OCI-LY7 (cell line): Measurements from ENCODE around the gene SLC37A1. TPM values are rescaled to one million over a fixed set of nuclear protein-coding genes. Genes with fewer than 3 reads are reported as not detected.

Experiments used
- BruUV-seq: library from RNA; stranded (reverse); fragments of 400-500 nt; replicated peaks from 2 replicates; lab custom pipeline; 2021; lab: Mats Ljungman, UMichigan
- CTCF ChIA-PET: fragments of 300-600 bp; sonication (Branson Sonifier 250); formaldehyde crosslinking; loops from one replicate; lab custom pipeline; 2022; ENCODE audit warnings: antibody characterized with exemption; ENCODE audit not compliant: unreplicated experiment; lab: Charles Lee
- POLR2A ChIA-PET: fragments of 300-600 bp; sonication (Branson Sonifier 250); formaldehyde crosslinking; loops from one replicate; lab custom pipeline; 2022; ENCODE audit warnings: antibody characterized with exemption; lab: Charles Lee
- DNase-seq: peaks from one replicate; pipeline ENCODE4 v3.0.0-alpha.2; 2015; ENCODE audit warnings: low spot score
- H2AFZ ChIP-seq: fragments of 200-600 bp; sonication (generic), shearing (Covaris generic); 2 replicates; pipeline ENCODE4 v1.6.1; 2014; ENCODE audit warnings: mild to moderate bottlenecking, antibody characterized with exemption, low read length, moderate library complexity
- H3K27ac ChIP-seq: fragments of 200-600 bp; sonication (generic); 2 replicates; pipeline ENCODE4 v1.5.1; 2014; ENCODE audit warnings: mixed run types, low read depth, mild to moderate bottlenecking, moderate library complexity, low read length, inconsistent platforms; ENCODE audit not compliant: poor library complexity, severe bottlenecking
- H3K36me3 ChIP-seq: fragments of 200-600 bp; sonication (generic); 2 replicates; pipeline ENCODE4 v1.6.1; 2014; ENCODE audit warnings: mild to moderate bottlenecking, antibody characterized with exemption, low read length, moderate library complexity, mixed read lengths; ENCODE audit not compliant: insufficient read depth
- H3K4me1 ChIP-seq: fragments of 200-600 bp; sonication (generic); 2 replicates; pipeline ENCODE4 v1.5.1; 2014; ENCODE audit warnings: mild to moderate bottlenecking, low read length; ENCODE audit not compliant: insufficient read depth, poor library complexity, severe bottlenecking
- H3K4me2 ChIP-seq: fragments of 200-600 bp; sonication (generic); 2 replicates; pipeline ENCODE4 v1.6.1; 2014; ENCODE audit warnings: mild to moderate bottlenecking, low read length
- H3K4me3 ChIP-seq: fragments of 200-600 bp; sonication (generic); 2 replicates; pipeline ENCODE4 v1.5.1; 2014; ENCODE audit warnings: mild to moderate bottlenecking, low read depth, low read length; ENCODE audit not compliant: poor library complexity, severe bottlenecking
- H3K79me2 ChIP-seq: fragments of 200-600 bp; sonication (generic); 2 replicates; pipeline ENCODE4 v1.6.1; 2016; ENCODE audit warnings: low read depth, mild to moderate bottlenecking, low read length, moderate library complexity, mixed read lengths; ENCODE audit not compliant: insufficient read depth
- H3K9me2 ChIP-seq: fragments of 200-600 bp; sonication (generic); 2 replicates; pipeline ENCODE4 v1.6.1; 2016; ENCODE audit warnings: mild to moderate bottlenecking, low read length, mixed read lengths; ENCODE audit not compliant: insufficient read depth
- H3K9me3 ChIP-seq: fragments of 200-600 bp; sonication (generic); 2 replicates; pipeline ENCODE4 v1.6.1; 2014; ENCODE audit warnings: mild to moderate bottlenecking, mixed run types, low read length, mixed read lengths
- H4K20me1 ChIP-seq: fragments of 200-600 bp; sonication (generic); 2 replicates; pipeline ENCODE4 v1.6.1; 2014; ENCODE audit warnings: mild to moderate bottlenecking, antibody characterized with exemption, low read length, moderate library complexity, mixed read lengths; ENCODE audit not compliant: insufficient read depth
- CTCF ChIP-seq: fragments of 200-600 bp; sonication (generic); conservative IDR thresholded peaks from 2 replicates; pipeline ENCODE4 v1.5.1; 2014; ENCODE audit warnings: mild to moderate bottlenecking, antibody characterized with exemption, low read length, moderate library complexity, mixed read lengths
- EZH2phosphoT487 ChIP-seq: fragments of 200-600 bp; sonication (generic); IDR thresholded peaks from 2 replicates; pipeline ENCODE4 v1.6.1; 2018; ENCODE audit warnings: low read depth, borderline replicate concordance, mild to moderate bottlenecking, mixed run types, antibody characterized with exemption, low read length, moderate library complexity, mixed read lengths
- intact Hi-C: fragments of 100-400 bp; cut with micrococcal nuclease; formaldehyde crosslinking; loops from one replicate; pipeline ENCODE4 v1.10.0; 2022; ENCODE audit not compliant: unreplicated experiment
- total RNA-seq, 2 experiments: library from RNA; depleted of rRNA in 1 of 2; stranded (reverse); fragments of >200 nt in 1 of 2; shearing (Covaris generic) in 1 of 2; gene quantifications; 2 replicates each; pipeline ENCODE4 v1.2.3, GENCODE V29; 2014 to 2022

The SLC37A1 gene
- total RNA-seq, 2 experiments from 2014 or later, result 22.5 to 27.6 TPM

- H4K20me1 ChIP-seq, result no peaks in the 10 kb centered on the region
- H3K79me2 ChIP-seq, result no peaks in the 10 kb centered on the region
- DNase-seq, result no peak
- no peak for TF ChIP-seq EZH2phosphoT487
- no peak for TF ChIP-seq CTCF
- H3K9me3 ChIP-seq, result no peaks in the 10 kb centered on the region
- ChIA-PET CTCF (no interaction called here), POLR2A (interaction anchor here (0.5 kb wide), 1 partner anchor 44 kb away, joined by 3 read pairs; no protein-coding TSS in a partner anchor)
- peaks cover 46% of the 10 kb centered on the region for H3K36me3 ChIP-seq
- no peaks in the 10 kb centered on the region for H3K9me2 ChIP-seq
- no peak overlapping the region for H3K4me2 ChIP-seq
- no peak overlapping the region for H2AFZ ChIP-seq
- H3K27ac ChIP-seq, result no peak overlapping the region
- peaks cover 18% of the 10 kb centered on the region for H3K4me1 ChIP-seq
- no TSS peak for BruUV-seq
- no peak overlapping the region for H3K4me3 ChIP-seq
- intact Hi-C loops, result no loop called here
Measured at GRCh38 chr21:42542596-42542995, 28.9 kb downstream of the SLC37A1 start.

- no TSS peak for BruUV-seq
- ChIA-PET CTCF (no interaction called here), POLR2A (interaction anchor here (0.5 to 1.3 kb wide), 2 partner anchors 18 to 45 kb away, joined by 3 read pairs; no protein-coding TSS in a partner anchor)
- Histone ChIP-seq H3K4me2 (no peak overlapping the region), H3K79me2 (no peaks in the 10 kb centered on the region), H3K27ac (no peak overlapping the region), H2AFZ (no peak overlapping the region), H3K9me3 (no peaks in the 10 kb centered on the region), H3K9me2 (no peaks in the 10 kb centered on the region), H3K4me3 (no peak overlapping the region), H3K36me3 (peaks cover 47% of the 10 kb centered on the region), H4K20me1 (no peaks in the 10 kb centered on the region), H3K4me1 (peaks cover 11% of the 10 kb centered on the region)
- DNase-seq, result no peak
- intact Hi-C loops, result no loop called here
- no peak for TF ChIP-seq CTCF
- TF ChIP-seq EZH2phosphoT487, result no peak
Measured at GRCh38 chr21:42543106-42543847, 29.6 kb downstream of the SLC37A1 start.

- Histone ChIP-seq H3K9me2 (no peaks in the 10 kb centered on the region), H3K27ac (no peak overlapping the region), H2AFZ (no peak overlapping the region), H4K20me1 (no peaks in the 10 kb centered on the region), H3K79me2 (no peaks in the 10 kb centered on the region), H3K36me3 (peaks cover 56% of the 10 kb centered on the region), H3K4me3 (no peak overlapping the region), H3K4me1 (no peaks in the 10 kb centered on the region), H3K4me2 (no peak overlapping the region), H3K9me3 (no peaks in the 10 kb centered on the region)
- no TSS peak for BruUV-seq
- DNase-seq, result no peak
- POLR2A ChIA-PET, result interaction anchor here (1.3 kb wide), 1 partner anchor 17 kb away, joined by 3 read pairs; no protein-coding TSS in a partner anchor
- TF ChIP-seq CTCF, result no peak
- TF ChIP-seq EZH2phosphoT487, result no peak
- CTCF ChIA-PET, result no interaction called here
- intact Hi-C loops, result no loop called here
Measured at GRCh38 chr21:42544544-42544943, 30.9 kb downstream of the SLC37A1 start.
